ENCODE results near the gene SPNS3. TPM values are rescaled to one million over a fixed set of nuclear protein-coding genes. Genes with fewer than 3 reads are reported as not detected.

SPNS3 gene
- total RNA-seq, 4 donors from 2014 or later = 0.69 TPM; not detected in 3

DNA sequence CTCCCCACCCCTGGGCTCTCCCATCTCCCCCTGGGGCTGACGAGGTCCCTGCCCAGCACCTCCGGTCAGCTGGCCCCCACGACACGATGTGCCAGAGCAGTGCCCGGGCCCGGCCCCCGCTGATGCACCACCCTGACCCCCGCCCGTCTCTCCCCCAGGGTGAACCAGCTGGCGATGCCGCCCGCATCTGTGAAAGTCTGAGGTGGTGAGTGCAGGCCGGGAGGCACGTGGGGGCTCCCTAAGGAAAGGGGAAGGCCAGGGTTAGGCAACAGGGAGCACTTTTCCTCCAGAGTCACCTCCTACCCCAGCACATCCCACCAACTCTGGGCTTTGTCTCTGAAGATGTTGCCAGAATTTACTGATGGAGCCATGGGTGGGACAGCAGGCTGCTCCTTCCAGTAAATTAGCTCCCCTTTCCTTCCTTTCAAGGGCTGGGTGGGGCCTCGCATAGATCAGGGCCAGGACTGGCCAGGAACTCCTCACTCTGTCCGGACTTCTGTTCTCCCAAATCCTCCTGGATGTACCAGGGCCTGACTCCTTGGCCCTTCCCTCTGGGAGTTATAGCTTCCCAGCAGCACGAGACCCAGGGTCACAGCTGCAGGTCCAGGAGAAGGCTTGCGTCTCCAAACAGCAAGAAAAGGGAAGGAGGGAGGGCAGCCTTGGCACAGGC, 103.1 kb downstream of the SPNS3 start:
- peak; percentile 52 to 61 for DNase-seq
- H3K4me3 ChIP-seq = no peak overlapping the region
- H3K36me3 ChIP-seq = no peaks in the 10 kb centered on the region
- peaks cover 0 to 13% of the 10 kb centered on the region in 2 donors for H3K4me1 ChIP-seq
- H3K9me3 ChIP-seq = no peaks in the 10 kb centered on the region
- peak overlapping the region; percentile 39 to 52 for H3K27ac ChIP-seq
- TF ChIP-seq POLR2A (IDR thresholded peaks at IDR 0.05) = no peak
- TF ChIP-seq, protein P1, sequence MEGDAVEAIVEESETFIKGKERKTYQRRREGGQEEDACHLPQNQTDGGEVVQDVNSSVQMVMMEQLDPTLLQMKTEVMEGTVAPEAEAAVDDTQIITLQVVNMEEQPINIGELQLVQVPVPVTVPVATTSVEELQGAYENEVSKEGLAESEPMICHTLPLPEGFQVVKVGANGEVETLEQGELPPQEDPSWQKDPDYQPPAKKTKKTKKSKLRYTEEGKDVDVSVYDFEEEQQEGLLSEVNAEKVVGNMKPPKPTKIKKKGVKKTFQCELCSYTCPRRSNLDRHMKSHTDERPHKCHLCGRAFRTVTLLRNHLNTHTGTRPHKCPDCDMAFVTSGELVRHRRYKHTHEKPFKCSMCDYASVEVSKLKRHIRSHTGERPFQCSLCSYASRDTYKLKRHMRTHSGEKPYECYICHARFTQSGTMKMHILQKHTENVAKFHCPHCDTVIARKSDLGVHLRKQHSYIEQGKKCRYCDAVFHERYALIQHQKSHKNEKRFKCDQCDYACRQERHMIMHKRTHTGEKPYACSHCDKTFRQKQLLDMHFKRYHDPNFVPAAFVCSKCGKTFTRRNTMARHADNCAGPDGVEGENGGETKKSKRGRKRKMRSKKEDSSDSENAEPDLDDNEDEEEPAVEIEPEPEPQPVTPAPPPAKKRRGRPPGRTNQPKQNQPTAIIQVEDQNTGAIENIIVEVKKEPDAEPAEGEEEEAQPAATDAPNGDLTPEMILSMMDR (IDR thresholded peaks at IDR 0.05) = no peak
- intact Hi-C loops (cut with DNase I; ENCODE audit: low total_unique reads) = no loop called here
- H3K27me3 ChIP-seq = no peaks in the 10 kb centered on the region

Other genes starting within 250 kb of the SPNS3 start
- gene ANKFY1, start 170.0 kb upstream of the SPNS3 start, total RNA-seq = 10 to 100 TPM; 17.6 to 69.5 (median 52.8) TPM
- 10 to 100 TPM; 16.5 to 51.8 (median 33.9) TPM for gene UBE2G1, start 67.3 kb upstream of the SPNS3 start, total RNA-seq
- gene SPNS2, start 64.9 kb downstream of the SPNS3 start, total RNA-seq = 10 to 100 TPM in 2 of 4 donors, 1 to 10 TPM in 2; 3.8 to 40.5 (median 13.6) TPM
- 10 to 100 TPM; 10.9 to 64.7 (median 25.2) TPM for gene MYBBP1A, start 121.4 kb downstream of the SPNS3 start, total RNA-seq
- gene GGT6, start 126.6 kb downstream of the SPNS3 start, total RNA-seq = 1 to 10 TPM in 1 of 4 donors, under 1 TPM in 2, not detected in 1; 0.21 to 4.4 (median 0.29) TPM
- 10 to 100 TPM in 1 of 4 donors, 1 to 10 TPM in 2, not detected in 1; 5.7 to 12.0 (median 6.8) TPM for gene SMTNL2, start 150.6 kb downstream of the SPNS3 start, total RNA-seq
- gene ALOX15, start 207.7 kb downstream of the SPNS3 start, total RNA-seq = 1 to 10 TPM in 1 of 4 donors, under 1 TPM in 1, not detected in 2; 0.24 to 2.9 TPM